ENCODE measurements around the gene USP3.
"Not testable (repeated sequence)": the region's sequence is repeated elsewhere in the genome, so short reads cannot be mapped to it uniquely, and the experiment has no call there.

The USP3 gene

DNA sequence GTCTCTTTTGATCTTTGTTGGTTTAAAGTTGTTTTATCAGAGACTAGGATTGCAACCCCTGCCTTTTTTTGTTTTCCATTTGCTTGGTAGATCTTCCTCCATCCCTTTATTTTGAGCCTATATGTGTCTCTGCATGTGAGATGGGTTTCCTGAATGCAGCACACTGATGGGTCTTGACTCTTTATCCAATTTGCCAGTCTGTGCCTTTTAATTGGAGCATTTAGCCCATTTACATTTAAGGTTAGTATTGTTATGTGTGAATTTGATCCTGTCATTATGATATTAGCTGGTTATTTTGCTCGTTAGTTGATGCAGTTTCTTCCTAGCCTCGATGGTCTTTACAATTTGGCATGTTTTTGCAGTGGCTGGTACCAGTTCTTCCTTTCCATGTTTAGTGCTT is 116.4 kb downstream of the USP3 start:
- not testable (repeated sequence) for DNase-seq

DNA sequence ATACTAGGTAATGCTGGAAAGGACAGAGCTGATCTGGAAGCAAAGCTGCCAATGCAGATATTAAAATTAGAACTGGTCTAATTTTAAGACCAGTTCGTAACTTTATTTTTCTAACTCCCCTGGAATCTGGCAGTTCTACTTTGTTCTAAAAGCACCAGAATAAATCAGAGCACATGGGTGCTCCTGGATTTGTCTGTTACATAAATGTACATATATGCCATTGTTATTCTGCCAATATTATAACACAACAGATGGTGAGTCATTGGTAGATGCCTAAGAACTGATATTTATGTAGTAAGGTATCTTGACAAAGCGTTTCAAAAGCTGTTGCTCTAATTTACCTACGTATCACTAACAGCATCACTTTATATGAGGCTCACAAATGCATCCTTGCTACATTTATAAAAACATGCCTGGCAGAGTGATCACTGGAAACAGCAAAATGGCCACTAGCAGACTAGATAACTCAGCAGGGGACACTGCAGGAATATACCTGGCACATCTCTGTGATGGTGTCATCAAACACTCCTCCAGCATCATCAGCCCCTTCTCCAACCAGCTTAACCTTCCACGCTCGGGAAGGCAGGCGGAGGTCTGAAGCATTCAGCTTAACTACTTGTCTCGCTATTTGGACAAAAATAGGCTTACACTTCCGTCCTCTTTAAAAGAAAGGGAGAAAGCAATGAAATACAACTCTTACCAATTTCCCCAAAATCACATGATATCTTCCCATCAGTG is 119.0 kb downstream of the USP3 start:
- DNase-seq: no peak

DNA sequence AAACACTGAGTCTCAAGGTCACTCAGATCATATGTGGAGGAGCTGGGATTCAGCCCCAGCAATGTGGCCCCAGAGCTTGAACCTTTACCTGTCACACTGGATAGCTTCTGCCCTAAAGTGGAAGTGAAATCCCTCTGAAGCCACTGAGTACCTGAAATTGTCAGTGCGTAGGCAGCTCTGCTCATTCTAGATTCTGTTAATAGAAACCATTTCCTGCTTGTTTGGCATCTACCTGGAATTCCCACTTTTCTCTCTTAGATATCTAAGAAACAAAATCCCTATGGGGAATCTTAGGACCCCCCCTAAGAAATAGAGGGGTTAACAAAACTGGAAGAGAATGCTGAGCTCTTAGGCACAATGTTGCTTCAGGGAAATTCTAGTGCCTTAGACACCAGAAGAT is 122.6 kb downstream of the USP3 start:
- no peak for DNase-seq

DNA sequence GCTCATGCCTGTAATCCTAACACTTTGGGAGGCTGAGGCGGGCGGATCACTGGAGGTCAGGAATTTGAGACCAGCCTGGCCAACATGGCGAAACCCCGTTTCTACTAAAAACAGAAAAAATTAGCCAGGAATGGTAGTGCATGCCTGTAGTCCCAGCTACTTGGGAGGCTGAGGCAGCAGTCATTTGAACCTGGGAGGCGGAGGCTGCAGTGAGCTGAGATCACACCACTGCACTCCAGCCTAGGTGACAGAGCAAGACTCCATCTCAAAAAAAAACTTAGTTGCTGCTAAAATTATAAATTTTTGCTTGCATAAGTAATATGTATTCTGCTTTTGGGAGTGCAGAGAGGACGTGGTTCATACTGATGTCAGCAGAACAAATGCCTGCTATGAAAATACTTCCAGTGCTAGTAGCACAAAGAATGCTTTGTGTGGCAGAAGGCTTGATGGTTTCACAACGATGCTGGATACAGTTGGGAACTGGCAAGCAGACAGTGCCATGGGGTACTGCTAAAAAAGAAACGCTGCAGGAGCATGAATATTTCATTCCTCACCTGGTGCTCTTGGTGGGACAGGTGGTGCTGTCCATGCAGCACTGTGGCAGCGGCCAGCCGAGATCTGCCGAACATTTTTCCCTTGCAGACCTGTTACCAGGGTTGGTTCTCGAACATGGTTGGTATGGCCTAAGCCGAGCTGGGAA is 123.9 kb downstream of the USP3 start:
- DNase-seq: no peak

DNA sequence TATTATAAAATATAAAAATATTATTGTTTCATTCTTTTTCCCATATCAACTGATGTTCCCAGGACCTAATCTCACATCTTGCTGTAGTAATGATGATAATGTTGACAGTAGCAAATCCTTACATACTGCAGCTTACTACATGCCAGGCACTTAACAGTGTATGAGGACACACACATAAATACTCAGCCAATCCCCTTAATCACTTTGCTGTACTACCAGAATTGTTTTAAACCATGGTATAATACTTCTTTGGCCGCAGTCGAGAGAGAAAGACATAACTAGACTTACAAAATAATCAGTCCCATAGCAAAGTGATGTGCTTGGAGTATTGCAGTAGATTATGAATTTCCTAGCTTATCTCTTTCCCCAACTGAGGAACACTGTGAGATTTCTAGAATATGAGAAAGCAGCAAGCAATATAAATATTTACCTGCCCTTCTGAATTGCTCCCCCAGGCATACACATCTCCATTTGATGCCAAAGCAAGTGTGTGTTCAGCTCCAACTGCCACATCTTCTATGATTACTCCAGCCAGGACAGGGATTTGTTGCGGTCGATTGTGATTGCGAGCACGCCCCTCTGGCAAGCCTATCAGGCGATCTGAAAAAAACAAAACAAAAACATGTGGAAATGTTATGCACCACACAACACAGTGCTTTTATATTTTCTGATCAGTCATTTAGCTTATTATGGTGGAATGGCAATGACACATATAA is 125.8 kb downstream of the USP3 start:
- no peak for DNase-seq

DNA sequence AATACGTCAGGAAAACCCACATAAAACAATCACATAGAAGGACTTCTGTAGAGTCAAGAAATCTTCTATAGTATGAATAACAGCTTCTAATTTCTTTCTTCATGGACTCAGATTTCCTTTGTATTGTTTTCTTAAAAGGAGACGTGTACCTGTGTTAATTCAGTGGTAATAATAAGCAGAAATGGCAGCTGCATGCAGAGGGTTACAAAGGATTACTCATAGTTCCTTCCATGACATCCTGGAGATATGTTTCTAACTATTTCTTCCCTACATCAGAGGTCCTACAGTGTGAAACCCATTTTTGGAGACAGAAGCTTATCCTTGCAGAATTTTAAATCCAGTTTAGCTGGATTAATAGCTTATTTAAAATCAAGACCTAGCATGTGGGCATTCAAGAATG is 128.9 kb downstream of the USP3 start:
- no peak for DNase-seq

DNA sequence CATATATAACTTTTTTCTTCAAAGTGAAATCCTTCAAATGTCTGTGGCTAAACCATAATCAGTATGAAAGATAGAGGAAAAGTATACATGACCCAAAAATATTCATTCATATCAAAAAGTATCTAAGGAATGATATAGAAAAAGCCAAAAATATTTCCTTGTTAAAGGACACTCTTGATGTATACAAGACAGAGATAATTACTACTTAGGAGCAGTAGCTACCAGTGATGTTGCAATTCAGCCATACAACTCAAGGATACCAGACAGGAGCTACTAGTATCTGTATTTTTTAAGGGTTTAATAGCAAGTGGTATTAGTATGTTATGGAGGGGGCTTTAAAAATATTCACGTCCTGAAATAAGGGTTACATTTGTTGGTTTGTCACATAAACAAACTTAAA is 129.8 kb downstream of the USP3 start:
- no peak for DNase-seq

DNA sequence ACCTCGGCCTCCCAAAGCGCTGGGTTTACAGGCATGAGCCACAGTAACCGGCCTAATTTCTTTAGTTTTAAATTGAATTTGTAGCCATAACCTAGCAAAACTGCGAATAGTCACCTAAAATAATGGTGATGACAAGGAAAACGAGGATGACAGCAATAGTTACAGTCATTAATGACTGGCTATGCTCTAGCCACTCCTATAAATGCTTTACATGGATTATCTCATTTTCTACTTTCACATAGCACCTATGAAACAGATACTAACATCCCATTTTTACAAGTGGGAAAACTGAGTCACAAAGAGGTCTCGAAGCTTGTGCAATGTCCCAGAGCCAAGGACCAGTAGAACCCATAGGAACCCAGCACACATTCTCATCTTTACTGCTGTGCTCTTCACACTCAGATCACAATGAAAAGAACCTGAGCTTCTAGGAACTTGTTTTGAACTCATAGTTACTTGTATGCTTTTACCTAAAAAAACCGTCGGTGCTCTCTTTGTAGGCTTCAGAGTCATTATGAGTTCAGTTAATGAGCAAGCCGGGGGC is 132.2 kb downstream of the USP3 start:
- DNase-seq: no peak

DNA sequence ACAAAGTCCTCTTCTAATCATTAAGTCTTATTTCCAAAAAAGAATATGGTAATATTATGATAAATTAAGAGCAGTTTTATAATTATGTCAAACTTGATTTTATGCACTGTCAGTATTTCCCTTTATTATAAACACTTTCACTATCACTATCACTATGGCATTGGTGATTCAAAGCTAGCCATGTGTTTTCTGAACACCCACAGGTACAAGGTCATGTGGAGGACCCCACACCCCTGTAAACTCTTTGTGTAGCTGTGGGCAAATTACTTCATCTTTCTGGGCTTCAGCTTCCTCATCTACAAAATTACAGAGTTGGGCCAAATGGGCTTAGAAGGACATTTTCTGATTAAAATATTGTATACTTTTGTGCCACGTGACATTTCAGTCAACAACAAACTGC is 134.4 kb downstream of the USP3 start:
- no peak for DNase-seq

DNA sequence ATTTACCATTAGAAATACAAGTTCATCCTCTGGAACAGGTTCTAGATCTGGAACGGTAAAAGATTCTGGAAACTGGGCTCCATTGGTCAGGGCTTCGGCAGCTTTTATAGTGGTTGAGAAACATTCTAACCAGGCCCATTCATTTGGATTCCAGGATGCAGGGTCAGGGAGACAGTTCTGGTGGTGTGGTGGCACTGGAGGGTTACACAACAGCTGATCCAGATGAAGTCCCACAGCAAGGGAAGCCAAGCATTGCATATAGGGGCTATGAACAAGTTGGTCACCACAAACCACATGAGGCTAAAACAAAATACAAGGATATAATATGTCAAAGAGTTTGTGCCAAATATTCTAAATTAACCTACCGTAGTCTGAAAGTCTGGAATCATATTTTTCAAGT is 135.8 kb downstream of the USP3 start:
- no peak for DNase-seq
